NT2/D1 (cell line): ENCODE measurements around the gene KRT71.

ENCODE experiments used
- DNase-seq: peaks from one replicate; pipeline ENCODE4 v3.0.0-alpha.2; 2011; ENCODE audit warnings: low read depth, low spot score
- H3K27me3 ChIP-seq: 2 replicates; pipeline ENCODE4 v1.6.0; 2011; ENCODE audit warnings: mild to moderate bottlenecking; ENCODE audit not compliant: insufficient read length, insufficient read depth
- H3K36me3 ChIP-seq: 2 replicates; pipeline ENCODE4 v1.6.1; 2011; ENCODE audit warnings: mild to moderate bottlenecking, low read length, mixed read lengths; ENCODE audit not compliant: insufficient read depth, insufficient read length
- H3K4me1 ChIP-seq: 2 replicates; pipeline ENCODE4 v1.5.1; 2011; ENCODE audit not compliant: insufficient read depth, insufficient read length
- H3K4me3 ChIP-seq: 2 replicates; pipeline ENCODE4 v1.5.1; 2011; ENCODE audit warnings: low read depth; ENCODE audit not compliant: insufficient read length
- H3K9ac ChIP-seq: 2 replicates; pipeline ENCODE4 v1.6.0; 2011; ENCODE audit warnings: low read depth; ENCODE audit not compliant: insufficient read length
- H3K9me3 ChIP-seq: 2 replicates; pipeline ENCODE4 v1.5.1; 2011; ENCODE audit warnings: mild to moderate bottlenecking, low read length; ENCODE audit not compliant: insufficient read depth
- SUZ12 ChIP-seq: IDR thresholded peaks from 2 replicates; pipeline ENCODE4 v1.6.1; 2011; ENCODE audit not compliant: insufficient read length, insufficient read depth; ENCODE audit errors: extremely low read depth
- YY1 ChIP-seq: IDR thresholded peaks from 2 replicates; pipeline ENCODE4 v1.6.1; 2011; ENCODE audit not compliant: insufficient read length, insufficient read depth
- ZNF274 ChIP-seq: IDR thresholded peaks from 2 replicates; pipeline ENCODE4 v1.6.1; 2011; ENCODE audit warnings: mild to moderate bottlenecking, low read depth, low read length

Gene KRT71

DNA sequence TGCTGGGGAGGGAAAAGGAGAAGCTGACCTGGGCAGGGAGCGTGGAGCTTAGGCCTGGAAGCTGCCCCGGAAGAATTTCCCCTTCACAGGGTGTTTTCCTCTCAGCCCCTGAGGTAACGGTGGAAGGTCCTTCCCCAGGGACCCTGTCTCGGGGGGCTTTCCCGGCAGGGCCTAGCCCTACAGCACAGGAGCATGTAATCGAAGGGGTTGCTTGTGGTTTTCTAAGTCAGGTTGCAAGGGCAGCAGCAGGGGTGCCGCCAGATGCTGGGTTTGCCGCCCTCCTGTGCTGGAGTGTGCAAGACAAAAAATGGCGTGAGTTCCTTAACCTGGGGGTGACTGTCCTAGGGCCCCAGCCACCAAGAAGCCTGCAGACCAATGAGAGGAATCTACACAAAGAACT is 22.3 kb upstream of the KRT71 start:
- Histone ChIP-seq H3K9ac (no peak overlapping the region), H3K4me3 (no peak overlapping the region), H3K27me3 (no peaks in the 10 kb centered on the region), H3K4me1 (no peaks in the 10 kb centered on the region), H3K9me3 (no peaks in the 10 kb centered on the region), H3K36me3 (no peaks in the 10 kb centered on the region)
- no peak for DNase-seq
- TF ChIP-seq SUZ12 = no peak
- TF ChIP-seq ZNF274 = no peak
- TF ChIP-seq YY1 = no peak

GRCh38 chr12:52573743-52574142 is 20.8 kb upstream of the KRT71 start, which contains the start of gene KRT74:
KRT74 (minus strand) TSS chr12:52573843; CDS start chr12:52573777, 66 bp downstream.
- Histone ChIP-seq H3K4me1 (no peaks in the 10 kb centered on the region), H3K9me3 (no peaks in the 10 kb centered on the region), H3K9ac (no peak within 1 kb of the TSS), H3K4me3 (no peak within 1 kb of the TSS), H3K27me3 (no peaks in the 10 kb centered on the region), H3K36me3 (no peaks in the 10 kb centered on the region)
- no peak for DNase-seq
- TF ChIP-seq ZNF274 (no peak), YY1 (no peak), SUZ12 (no peak)

GRCh38 chr12:52573306-52573705 is 20.4 kb upstream of the KRT71 start:
- Histone ChIP-seq H3K27me3 (no peaks in the 10 kb centered on the region), H3K9me3 (no peaks in the 10 kb centered on the region), H3K4me3 (no peak overlapping the region), H3K9ac (no peak overlapping the region), H3K36me3 (no peaks in the 10 kb centered on the region), H3K4me1 (no peaks in the 10 kb centered on the region)
- TF ChIP-seq YY1 (no peak), ZNF274 (no peak), SUZ12 (no peak)
- DNase-seq = no peak

GRCh38 chr12:52570511-52570910 is 17.6 kb upstream of the KRT71 start:
- no peak overlapping the region for H3K4me3 ChIP-seq
- no peak overlapping the region for H3K9ac ChIP-seq
- DNase-seq = no peak
- peaks cover 6% of the 10 kb centered on the region for H3K4me1 ChIP-seq
- H3K36me3 ChIP-seq = no peaks in the 10 kb centered on the region
- no peaks in the 10 kb centered on the region for H3K9me3 ChIP-seq
- TF ChIP-seq SUZ12 = no peak
- no peaks in the 10 kb centered on the region for H3K27me3 ChIP-seq

DNA sequence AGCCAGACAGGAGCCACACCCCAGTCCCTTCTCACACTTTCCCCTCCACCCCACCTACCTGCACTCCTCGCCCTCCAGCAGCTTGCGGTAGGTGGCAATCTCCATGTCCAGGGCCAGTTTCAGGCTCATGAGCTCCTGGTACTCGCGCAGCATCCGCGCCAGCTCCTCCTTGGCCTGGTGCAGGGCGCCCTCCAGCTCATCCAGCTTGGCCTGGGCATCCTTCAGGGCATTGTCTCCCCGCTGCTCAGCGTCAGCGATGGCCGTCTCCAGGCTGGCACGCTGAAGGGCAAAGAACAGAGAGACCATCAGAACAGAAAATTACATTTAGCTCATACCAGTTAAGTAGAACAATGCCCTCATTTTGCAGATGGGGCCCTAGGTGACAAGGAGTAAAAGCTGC is 15.2 kb upstream of the KRT71 start:
- Histone ChIP-seq H3K4me1 (peaks cover 6% of the 10 kb centered on the region), H3K9me3 (no peaks in the 10 kb centered on the region), H3K4me3 (no peak overlapping the region), H3K9ac (no peak overlapping the region), H3K27me3 (no peaks in the 10 kb centered on the region), H3K36me3 (no peaks in the 10 kb centered on the region)
- no peak for DNase-seq
- TF ChIP-seq YY1 (no peak), ZNF274 (no peak), SUZ12 (no peak)

GRCh38 chr12:52566847-52567291 is 13.9 kb upstream of the KRT71 start:
- no peak for DNase-seq
- H3K9ac ChIP-seq = no peak overlapping the region
- no peaks in the 10 kb centered on the region for H3K9me3 ChIP-seq
- H3K36me3 ChIP-seq = no peaks in the 10 kb centered on the region
- peaks cover 6% of the 10 kb centered on the region for H3K4me1 ChIP-seq
- H3K4me3 ChIP-seq = no peak overlapping the region
- H3K27me3 ChIP-seq = no peaks in the 10 kb centered on the region
- TF ChIP-seq ZNF274 (no peak), SUZ12 (no peak), YY1 (no peak)

GRCh38 chr12:52564582-52564981 is 11.6 kb upstream of the KRT71 start:
- no peak overlapping the region for H3K9ac ChIP-seq
- H3K9me3 ChIP-seq = no peaks in the 10 kb centered on the region
- H3K36me3 ChIP-seq = no peaks in the 10 kb centered on the region
- no peaks in the 10 kb centered on the region for H3K27me3 ChIP-seq
- DNase-seq = no peak
- no peak for TF ChIP-seq SUZ12
- TF ChIP-seq YY1 = no peak
- no peak for TF ChIP-seq ZNF274
- peaks cover 6% of the 10 kb centered on the region for H3K4me1 ChIP-seq
- H3K4me3 ChIP-seq = no peak overlapping the region

DNA sequence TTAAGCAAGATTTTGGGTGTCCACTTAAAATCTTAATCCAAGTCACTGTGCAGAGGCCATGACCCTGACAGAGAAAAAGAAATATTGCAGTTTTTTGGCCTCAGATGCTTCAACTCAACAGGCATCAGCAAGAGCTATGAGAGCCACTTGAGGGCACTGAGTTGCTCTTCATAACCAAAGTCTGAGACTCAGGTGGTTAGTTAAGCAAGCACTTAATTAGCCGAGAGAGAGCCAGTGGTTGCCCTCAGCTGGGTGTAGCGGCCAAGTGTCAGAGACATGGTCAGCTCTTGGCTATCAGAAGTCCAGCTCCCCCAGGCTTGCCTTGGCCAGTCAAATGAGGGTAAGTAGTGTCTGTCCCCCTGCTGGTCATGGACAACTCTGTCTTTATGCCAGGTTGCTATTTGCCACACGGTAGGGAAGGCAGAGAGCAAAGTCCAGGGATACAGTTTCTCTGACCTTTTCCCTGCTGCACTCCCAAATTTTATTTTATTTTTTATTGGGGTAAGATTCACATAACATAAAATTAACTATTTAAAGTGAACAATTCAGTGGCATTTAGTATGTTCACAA is 9.0 kb upstream of the KRT71 start:
- no peaks in the 10 kb centered on the region for H3K9me3 ChIP-seq
- peaks cover 2% of the 10 kb centered on the region for H3K4me1 ChIP-seq
- H3K4me3 ChIP-seq = no peak overlapping the region
- no peak for DNase-seq
- no peak overlapping the region for H3K9ac ChIP-seq
- no peaks in the 10 kb centered on the region for H3K27me3 ChIP-seq
- H3K36me3 ChIP-seq = no peaks in the 10 kb centered on the region
- TF ChIP-seq SUZ12 (no peak), ZNF274 (no peak), YY1 (no peak)
